ENCODE data around the gene LOXHD1.

The LOXHD1 gene

GRCh38 chr18:46448347-46448746 lies 208.7 kb downstream of the LOXHD1 start:
- DNase-seq (ENCODE audit: low spot score) = no peak

- no peak for DNase-seq (ENCODE audit: low spot score)
These were observed 209.2 kb downstream of the LOXHD1 start for GRCh38 chr18:46447792-46448191.

GRCh38 chr18:46447323-46447722 lies 209.7 kb downstream of the LOXHD1 start:
- no peak for DNase-seq (ENCODE audit: low spot score)

GRCh38 chr18:46445522-46446313 lies 211.3 kb downstream of the LOXHD1 start:
- no peak for DNase-seq (ENCODE audit: low spot score)

- no peak for DNase-seq (ENCODE audit: low spot score)
These were observed 218.0 kb downstream of the LOXHD1 start for GRCh38 chr18:46439037-46439436.

- no peak for DNase-seq (ENCODE audit: low spot score)
These were observed 220.0 kb downstream of the LOXHD1 start for GRCh38 chr18:46437061-46437460.

GRCh38 chr18:46436621-46437020 lies 220.4 kb downstream of the LOXHD1 start:
- DNase-seq (ENCODE audit: low spot score) = no peak

GRCh38 chr18:46435031-46435430 lies 222.0 kb downstream of the LOXHD1 start:
- DNase-seq (ENCODE audit: low spot score) = no peak

- no peak for DNase-seq (ENCODE audit: low spot score)
These were observed 222.4 kb downstream of the LOXHD1 start for GRCh38 chr18:46434629-46435028.

- DNase-seq (ENCODE audit: low spot score) = no peak
These were observed 223.7 kb downstream of the LOXHD1 start for GRCh38 chr18:46433121-46433826.

- no peak for DNase-seq (ENCODE audit: low spot score)
These were observed 225.4 kb downstream of the LOXHD1 start for GRCh38 chr18:46431522-46432171.

GRCh38 chr18:46429649-46430224 lies 227.3 kb downstream of the LOXHD1 start:
- no peak for DNase-seq (ENCODE audit: low spot score)

GRCh38 chr18:46429130-46429529 lies 227.9 kb downstream of the LOXHD1 start:
- DNase-seq (ENCODE audit: low spot score) = no peak

- DNase-seq (ENCODE audit: low spot score) = no peak
These were observed 228.7 kb downstream of the LOXHD1 start for GRCh38 chr18:46428368-46428767.

- no peak for DNase-seq (ENCODE audit: low spot score)
These were observed 229.6 kb downstream of the LOXHD1 start for GRCh38 chr18:46427216-46427995.
